Fibroblast of villous mesenchyme (primary cell): ENCODE results near the gene PTPRM. TPM values are rescaled to one million over a fixed set of nuclear protein-coding genes. Genes with fewer than 3 reads are reported as not detected.

Experiments used
- DNase-seq: peaks from one replicate; pipeline ENCODE4 v3.0.0-alpha.2; 2010; ENCODE audit warnings: low read depth
- H3K4me3 ChIP-seq: 2 replicates; pipeline ENCODE4 v1.5.1; 2011; ENCODE audit warnings: low read depth, mild to moderate bottlenecking, low read length
- total RNA-seq: library from RNA; depleted of rRNA; stranded (reverse); fragments of >200 nt; gene quantifications from 2 replicates; pipeline ENCODE4 v1.2.3, GENCODE V29; 2012
- TF ChIP-seq, protein P1 (sequence below): IDR thresholded peaks from 2 replicates; pipeline ENCODE4 v1.5.1; 2012; ENCODE audit warnings: low read depth, mild to moderate bottlenecking, low read length; ENCODE audit not compliant: insufficient read depth

PTPRM gene
- total RNA-seq, 1 donor = 56.1 TPM

DNA sequence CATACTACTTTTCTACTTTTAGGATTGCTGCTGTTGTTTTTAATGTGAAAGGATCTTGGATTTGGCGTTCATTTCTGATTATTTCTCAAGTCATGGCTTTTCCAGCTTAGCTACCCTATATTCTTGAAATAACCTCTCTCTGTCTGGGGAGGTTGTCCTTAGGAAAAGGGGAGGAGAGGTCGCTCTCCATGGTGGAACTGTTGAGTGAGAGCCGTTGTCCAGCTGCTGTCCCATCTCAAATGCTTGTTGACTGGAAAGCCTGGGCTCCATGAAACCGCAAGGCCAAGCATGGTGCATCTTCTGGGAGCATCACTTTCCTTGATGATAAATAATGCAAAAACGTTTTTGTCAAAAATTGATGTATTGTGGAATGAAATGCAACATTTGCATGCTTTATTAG lies 563.0 kb downstream of the PTPRM start:
- TF ChIP-seq, protein P1, sequence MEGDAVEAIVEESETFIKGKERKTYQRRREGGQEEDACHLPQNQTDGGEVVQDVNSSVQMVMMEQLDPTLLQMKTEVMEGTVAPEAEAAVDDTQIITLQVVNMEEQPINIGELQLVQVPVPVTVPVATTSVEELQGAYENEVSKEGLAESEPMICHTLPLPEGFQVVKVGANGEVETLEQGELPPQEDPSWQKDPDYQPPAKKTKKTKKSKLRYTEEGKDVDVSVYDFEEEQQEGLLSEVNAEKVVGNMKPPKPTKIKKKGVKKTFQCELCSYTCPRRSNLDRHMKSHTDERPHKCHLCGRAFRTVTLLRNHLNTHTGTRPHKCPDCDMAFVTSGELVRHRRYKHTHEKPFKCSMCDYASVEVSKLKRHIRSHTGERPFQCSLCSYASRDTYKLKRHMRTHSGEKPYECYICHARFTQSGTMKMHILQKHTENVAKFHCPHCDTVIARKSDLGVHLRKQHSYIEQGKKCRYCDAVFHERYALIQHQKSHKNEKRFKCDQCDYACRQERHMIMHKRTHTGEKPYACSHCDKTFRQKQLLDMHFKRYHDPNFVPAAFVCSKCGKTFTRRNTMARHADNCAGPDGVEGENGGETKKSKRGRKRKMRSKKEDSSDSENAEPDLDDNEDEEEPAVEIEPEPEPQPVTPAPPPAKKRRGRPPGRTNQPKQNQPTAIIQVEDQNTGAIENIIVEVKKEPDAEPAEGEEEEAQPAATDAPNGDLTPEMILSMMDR = no peak
- H3K4me3 ChIP-seq = no peak overlapping the region
- no peak for DNase-seq

DNA sequence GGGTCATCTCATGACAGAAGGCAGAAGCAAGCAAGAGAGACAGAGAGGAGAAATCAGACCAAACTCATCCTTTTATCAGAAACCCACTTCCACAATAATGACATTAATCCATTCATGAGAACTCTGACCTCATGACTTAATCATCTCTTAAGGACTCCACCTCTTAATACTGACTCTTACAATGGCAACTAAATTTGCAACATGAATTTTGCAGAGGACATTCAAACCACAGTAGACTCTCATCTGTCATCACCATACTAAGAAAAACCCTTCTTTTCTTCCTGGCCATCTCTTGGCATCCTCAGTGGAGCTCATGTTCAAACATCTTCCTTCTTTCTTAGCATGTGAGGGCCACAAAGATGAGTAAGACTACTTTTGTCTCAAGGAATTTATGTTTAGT lies 565.9 kb downstream of the PTPRM start:
- TF ChIP-seq, protein P1 = no peak
- no peak for DNase-seq
- no peak overlapping the region for H3K4me3 ChIP-seq

DNA sequence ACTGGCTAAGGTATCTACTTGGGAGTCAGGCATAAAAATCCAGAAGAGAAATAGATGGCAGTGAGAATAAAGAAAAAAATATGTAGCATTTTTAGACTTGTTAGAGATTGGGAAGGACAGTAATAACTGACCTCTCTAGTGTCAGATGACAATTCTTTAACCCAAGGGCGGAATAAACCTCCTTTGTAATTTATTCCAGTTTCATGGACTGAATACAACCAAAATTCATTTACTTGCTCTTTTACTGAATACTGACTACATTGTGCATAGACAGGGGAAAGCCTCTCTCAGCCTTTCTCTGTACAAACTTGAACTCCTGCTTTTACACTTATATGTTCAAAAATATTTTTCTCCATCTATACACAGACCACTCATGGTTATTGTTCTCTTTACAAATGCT lies 566.8 kb downstream of the PTPRM start:
- DNase-seq = no peak
- TF ChIP-seq, protein P1 = no peak
- no peak overlapping the region for H3K4me3 ChIP-seq

DNA sequence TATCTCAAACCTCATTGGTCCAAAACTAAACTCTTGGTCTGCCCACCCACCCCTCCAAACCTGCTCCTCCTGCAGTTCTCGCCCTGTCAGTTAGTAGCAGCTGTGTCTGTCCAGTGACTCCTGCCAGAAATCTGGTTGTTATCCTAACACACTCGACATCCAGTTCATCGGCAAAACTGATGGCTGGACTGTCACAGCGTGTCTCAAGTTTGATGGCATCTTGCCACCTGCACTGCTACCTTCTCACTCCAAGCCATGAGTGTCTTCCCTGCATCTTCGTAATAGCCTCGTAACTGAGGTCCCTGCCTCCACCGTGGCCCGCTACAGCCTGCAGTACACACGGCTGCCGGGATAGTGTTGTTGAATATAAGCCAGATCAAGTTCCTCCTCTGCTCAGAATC lies 572.0 kb downstream of the PTPRM start:
- DNase-seq = peak; percentile 50
- TF ChIP-seq, protein P1 = no peak
- H3K4me3 ChIP-seq = no peak overlapping the region

DNA sequence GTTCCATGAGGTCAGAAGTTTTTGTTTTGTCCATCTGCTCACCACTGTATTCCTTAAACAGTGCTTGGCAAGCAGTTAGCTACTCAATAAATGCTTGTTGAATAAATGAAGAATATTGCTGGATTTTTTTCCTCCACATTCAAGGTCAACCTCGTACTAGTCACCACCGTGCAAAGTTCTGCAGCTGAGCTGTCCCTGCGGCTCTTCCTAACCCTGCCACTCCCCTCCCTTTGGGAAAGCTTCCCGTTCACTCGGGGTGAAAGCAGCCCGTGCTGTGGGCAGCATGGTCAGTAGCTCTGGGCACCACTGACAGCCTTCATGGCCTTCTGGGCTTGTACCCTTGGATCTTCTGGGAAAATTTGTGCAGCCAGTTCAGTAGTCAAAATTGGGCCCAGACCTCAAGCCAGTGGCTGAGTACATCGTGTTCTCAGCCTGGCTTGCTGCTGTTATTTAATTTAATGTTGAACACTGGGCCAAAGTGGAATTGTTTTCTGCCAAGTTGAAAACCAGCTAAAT lies 572.8 kb downstream of the PTPRM start:
- peak; percentile 57 for DNase-seq
- no peak overlapping the region for H3K4me3 ChIP-seq
- TF ChIP-seq, protein P1 = no peak

DNA sequence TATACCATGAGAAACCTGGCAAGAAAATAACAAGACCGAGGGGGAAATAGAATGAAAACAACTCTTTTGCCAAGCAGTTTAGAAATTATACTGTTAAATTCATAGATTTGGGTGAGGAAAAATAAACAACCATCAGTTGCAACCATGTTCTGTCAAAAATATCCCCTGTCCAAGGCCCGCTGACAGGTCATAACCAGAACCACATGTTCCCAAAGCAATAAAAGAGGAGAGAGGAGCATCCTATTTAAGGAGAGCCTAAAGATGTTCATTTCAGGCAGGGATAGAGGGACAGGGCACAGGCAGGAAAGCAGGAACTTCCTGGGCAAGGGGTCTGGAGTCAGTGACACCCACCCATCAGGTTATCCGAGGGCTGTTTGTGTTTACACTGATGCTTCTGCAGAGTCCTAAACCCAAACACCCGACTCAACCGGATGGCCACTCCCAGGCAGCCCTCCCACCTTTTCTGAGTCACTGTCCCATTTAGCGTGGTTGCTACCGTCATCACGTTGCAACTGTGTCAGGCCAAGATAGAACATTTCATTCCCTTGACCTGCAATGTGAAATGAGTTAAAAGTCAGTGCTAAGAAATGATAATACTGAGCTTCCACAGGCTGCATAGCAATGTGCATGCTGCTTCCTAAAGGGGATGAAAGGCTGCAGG lies 573.9 kb downstream of the PTPRM start:
- no peak overlapping the region for H3K4me3 ChIP-seq
- peak; percentile 93 for DNase-seq
- TF ChIP-seq, protein P1 = no peak
